GM21381 (cell line): Measurements from ENCODE around the gene ITPK1.
"Not testable (repeated sequence)": the region's sequence is repeated elsewhere in the genome, so short reads cannot be mapped to it uniquely, and the experiment has no call there.

Source experiments
- ATAC-seq: cut with Tn5 transposase; IDR thresholded peaks from one replicate; pipeline ENCODE4 v1.9.1; 2021; ENCODE audit warnings: mild to moderate bottlenecking, moderate library complexity; ENCODE audit not compliant: unreplicated experiment

Gene ITPK1

DNA sequence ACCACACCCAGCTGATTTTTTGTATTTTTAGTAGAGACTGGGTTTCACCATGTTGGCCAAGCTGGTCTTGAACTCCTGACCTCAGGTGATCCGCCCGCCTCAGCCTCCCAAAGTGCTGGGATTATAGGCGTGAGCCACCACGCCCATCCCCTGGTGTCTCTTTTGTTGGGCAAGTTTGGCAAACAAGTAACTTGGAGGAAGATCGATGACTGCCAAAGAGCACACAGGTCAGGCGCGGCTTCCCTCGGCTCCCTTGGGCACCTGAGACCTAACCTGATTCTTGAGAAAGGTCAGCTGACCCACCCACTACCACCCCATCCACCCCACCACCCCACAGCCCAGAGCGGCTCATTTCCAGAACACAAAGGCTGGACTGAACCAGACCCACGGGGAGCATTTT lies 9.9 kb downstream of the ITPK1 start:
- not testable (repeated sequence) for ATAC-seq

DNA sequence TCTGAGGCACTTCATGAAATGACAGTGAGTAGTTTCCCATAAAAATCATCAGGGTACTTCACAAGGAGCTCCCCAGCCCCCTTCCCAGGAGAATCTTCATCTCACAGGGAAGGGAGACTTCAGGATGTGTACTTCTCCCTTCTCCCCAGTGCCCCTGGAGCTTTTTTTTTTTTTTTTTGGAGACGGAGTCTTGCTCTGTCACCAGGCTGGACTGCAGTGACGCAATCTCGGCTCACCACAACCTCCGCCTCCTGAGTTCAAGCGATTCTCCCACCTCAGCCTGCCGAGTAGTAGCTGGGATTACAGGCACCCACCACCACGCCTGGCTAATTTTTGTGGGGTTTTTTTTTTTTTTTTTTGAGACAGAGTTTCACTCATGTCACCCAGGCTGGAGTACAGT lies 10.4 kb downstream of the ITPK1 start:
- no peak for ATAC-seq

GRCh38 chr14:93104961-93105360 lies 10.8 kb downstream of the ITPK1 start:
- no peak for ATAC-seq

GRCh38 chr14:93103392-93104080 lies 12.2 kb downstream of the ITPK1 start:
- peak; percentile 92 for ATAC-seq

DNA sequence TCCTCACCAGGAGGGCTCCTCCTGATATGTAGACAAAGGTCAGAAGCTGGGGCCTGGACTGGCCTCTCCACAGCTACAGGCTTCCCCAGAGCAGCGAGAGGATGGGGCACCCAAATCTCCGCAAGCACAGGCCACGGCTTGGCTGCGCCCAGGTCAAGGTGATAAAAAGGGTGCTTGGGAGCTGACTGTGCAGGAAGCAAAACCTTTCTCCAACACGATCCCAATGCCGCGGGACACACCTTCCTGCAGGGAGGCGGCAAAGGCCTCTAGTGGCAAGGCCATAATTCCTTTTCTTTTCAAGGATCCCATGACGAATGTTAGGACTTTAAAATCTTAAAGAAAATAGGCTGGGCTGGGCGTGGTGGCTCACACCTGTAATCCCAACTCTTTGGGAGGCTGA lies 13.6 kb downstream of the ITPK1 start:
- ATAC-seq, result no peak

DNA sequence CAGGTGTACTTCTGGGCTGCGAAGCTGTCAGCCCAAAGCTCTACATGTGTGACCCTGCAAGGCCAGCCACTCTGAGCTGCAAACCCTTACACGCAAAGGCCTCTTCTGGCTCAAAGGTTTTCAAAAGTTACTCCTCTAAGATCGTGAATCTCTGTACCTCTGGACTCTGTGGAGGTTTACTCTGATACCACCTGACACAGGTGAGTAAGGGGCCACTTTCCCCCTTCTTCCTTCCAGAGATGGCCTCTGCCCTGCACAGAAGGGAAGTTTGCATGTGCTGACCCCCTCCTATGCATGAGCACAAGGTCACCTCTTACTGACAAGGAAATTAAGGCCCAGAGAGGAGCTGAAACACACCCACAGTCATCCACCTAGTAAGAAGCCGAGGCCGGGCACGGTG lies 14.5 kb downstream of the ITPK1 start:
- ATAC-seq, result no peak

DNA sequence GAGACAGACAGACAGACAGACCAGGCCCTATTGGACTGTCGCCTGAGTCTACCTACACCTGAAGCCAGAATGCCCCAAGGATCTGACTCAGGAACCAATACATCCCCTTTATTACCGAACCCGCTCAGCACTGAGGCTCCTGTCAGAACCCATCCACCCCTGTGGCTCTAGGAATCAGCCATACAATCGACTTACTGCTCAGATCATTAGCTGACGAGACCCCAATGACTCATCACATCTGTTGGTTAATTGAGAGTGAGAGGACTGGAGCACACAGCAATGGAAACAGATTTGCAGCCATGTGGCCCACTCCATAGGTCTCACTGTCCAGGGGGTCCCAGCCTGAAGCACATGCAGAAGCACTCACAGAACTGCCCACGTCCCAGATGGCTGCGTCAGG lies 15.2 kb downstream of the ITPK1 start:
- ATAC-seq, result no peak

DNA sequence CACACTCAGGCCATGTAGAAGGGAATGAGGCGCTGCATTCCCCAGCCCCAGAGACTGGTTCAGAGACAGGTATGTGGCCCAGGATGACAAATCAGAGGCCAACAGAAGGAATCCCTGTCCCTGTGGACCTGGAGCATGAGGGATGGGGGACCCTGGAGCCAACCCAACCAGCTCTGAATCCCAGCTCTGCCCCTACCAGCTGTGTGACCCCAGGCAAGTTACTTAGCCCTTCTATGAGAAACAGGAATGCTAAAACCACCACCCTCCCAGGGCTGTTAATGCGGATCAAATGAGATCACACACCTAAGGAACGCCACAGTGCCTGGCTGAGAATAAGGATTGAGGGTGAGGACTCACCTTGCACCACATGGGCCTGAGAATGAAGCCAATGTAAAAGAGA lies 15.6 kb downstream of the ITPK1 start:
- ATAC-seq, result no peak

DNA sequence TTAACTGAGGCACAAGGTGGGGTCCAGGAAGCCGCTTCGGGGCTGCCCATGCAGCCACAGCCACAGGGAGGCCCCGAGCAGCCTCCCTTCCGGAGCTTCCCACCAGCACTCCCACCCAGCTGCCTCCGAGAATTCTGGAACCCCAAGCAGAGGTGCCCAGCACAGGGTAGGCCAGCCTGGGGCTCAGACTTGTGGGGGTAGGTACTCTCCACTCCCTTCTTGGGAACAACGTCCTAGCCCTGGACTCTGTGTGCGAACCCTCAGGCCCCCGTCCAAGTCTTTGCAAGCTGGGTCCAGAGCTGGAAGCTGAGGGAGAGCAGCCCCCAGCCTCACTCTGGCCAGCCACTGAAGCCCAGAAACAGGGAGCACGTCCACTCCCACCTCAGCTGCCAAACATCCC lies 16.1 kb downstream of the ITPK1 start:
- ATAC-seq, result no peak

DNA sequence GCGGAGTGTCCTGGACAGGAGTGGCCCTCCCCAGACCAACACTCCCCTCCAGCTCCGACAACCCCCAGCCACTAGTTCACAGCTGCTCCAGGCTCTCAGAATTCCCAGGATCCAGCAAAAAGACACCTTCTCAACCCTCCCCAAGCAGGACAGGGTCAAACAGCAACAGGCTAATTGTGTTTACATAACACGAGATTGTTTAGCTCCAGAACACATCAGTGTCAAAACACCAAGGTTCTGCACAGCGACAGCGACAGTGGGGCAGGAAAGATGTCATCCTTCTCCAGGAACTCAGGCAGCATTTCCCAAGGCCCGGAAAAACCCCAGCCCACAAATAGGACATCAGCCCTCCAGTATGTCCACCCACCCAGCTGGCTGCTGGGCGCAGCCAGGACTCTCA lies 16.5 kb downstream of the ITPK1 start:
- no peak for ATAC-seq

DNA sequence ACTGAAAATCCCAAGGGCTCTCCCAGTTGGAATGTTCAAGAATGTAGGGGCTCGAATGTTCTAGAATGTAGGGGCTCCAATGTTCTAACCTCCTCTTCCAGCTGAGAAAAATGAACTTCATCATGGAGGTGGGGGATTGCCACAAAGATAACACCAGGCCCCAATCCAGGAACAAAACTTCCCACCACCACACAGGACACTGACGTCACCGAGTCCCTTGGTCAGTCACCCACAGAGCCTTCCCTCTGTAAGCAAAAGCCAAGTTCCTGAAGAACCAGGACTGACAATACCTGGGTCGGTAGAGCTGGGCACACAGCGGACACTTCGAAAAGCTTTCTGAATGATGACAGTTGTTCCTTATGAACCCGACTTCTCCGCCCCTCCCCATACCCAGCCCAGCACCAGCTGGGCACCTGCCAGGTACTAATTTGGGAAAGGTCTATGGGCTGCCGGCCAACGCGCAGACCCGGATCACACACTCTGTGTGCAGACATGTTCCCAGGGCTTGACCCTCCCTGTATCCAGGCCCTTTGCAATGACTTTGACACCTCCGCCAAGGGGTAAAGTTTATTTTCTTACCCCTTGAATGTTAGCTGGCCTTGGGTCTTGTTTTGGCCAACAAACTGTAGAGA lies 18.9 kb downstream of the ITPK1 start:
- ATAC-seq, result no peak

GRCh38 chr14:93095742-93096510 lies 19.8 kb downstream of the ITPK1 start:
- ATAC-seq, result no peak

GRCh38 chr14:93094121-93094918 lies 21.4 kb downstream of the ITPK1 start:
- ATAC-seq, result no peak

DNA sequence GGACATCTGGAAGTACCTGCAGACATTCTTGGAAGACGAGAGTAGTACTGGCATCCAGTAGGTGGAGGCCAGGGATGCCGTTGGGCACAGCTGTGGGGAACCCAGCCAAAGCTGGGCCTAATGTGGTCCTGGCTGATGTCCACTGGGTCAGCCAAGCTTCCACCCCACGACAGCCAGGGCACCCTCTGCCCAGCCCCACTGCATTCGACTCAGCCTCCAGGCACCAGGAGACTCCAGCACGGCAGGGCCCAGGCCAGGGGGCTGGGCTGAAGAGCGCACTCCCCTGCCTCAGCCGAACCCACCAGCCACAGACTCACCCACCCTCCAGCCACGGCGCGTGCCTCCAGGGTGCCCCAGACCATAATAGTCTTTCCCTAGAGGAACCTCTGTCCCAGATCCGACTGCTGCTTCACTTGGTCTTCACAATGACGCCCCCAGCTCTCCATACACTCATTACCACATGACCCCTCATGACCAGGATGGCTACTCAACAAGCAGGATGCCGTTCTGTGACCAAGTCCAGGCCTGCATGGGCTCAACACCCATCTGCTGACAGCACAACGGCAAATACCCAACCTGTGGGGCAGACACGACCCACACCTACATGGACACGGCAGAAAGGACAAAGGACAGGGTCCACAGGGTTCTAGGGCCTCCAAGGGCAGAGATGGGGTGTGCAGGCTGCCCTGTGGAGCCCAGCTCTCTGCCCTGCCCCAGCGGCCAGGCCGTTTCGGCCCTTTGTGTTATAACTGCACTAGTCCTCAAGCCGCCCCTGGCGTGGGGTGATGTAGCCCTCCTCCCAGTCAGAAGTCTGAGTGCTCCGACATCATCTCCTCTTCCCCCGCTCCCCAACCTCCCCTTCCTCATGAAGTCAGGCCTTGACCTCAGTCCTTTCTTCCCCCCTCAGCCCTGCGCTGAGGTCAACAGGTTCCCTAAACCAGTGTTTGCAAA lies 22.8 kb downstream of the ITPK1 start:
- ATAC-seq, result no peak

DNA sequence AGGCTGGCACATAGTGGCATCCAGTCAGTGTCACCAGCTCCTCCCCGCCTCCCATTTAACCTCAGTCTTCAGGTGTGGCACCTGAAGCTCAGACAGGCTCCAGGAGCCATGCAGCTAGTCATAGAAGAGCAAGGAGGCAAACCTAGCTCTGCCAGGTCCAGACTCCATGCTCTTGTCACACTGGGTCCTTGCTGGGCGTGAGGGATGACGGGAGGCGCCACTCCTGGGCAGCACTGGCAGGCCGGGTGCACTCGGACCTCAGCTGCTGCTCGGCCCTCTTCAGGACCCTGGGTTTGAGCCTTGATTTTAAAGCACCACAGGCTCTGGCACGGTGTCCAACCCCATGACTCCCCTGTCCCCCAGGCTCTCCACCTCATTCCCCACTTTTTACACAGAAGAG lies 24.1 kb downstream of the ITPK1 start:
- ATAC-seq, result no peak

DNA sequence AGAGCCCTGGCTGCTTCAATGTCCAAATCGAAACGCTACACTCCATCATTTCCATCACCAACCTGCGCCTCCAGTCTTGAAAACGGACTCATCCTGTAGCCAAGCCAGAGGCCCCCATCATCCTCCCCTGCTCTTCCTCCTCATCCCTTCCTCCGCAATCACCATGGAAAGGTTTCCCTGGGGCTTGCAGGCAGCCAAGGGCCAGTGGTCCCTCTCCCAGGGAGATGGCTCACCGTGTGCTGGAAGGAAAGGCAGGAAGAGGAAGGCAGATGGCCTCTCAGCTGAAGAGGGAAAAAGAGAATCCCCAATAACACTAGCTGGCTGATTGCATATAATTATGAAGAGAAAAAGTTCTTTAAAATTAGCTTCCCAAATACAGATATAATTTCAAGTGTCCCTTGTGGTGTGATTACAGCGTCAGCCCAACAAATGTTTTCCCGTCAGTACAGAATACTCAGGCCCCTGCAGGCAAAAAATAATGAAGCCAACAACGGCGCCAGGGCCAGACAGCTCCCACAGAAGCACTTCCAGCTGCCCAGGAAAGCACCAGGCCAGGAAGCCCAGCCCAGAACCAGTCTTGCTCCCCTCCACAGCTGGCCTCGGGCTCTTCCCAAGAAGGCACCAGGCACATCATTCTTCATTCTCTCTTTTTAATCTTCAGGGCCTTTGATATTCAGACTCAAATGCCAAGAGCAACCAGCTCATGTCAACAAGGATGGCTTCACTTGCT lies 24.7 kb downstream of the ITPK1 start:
- no peak for ATAC-seq

DNA sequence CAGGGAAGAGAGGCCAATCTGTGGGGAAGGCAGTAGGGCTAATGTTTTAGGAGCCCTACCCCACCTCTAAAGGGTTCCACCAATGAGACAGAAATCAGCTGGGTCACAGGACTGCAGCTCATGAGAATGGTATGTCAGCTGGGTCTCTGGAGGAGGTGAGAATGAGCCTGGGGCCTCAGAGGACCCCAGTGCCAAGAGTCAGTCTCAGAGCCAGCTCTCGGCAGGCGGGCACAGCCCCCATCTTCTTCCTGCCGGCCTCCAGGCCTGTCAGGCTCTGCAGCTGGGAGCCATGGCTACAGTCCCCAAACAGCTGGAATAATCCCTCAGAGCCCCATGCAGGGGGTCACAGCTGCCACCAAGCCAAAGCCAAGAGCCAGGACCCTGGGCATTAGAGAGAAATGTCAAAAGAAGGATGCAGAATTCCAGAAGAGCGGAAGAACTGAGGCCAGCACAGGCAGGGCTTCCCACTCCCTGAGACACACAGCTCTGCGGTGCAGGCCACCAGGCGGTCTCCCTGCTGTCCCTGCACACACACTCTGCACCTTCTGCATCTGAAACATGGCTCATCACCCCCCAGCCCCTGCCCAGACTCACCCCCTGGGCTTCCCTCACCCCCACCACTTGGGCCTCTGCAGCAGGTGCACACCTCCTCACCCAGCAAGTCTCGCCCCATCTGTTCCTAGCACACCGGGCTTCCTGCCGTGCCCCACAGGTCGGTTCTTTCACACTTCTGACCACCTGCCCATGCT lies 26.0 kb downstream of the ITPK1 start:
- ATAC-seq, result no peak

- peak; percentile 59 for ATAC-seq
These were observed 29.2 kb downstream of the ITPK1 start for GRCh38 chr14:93086441-93087055.
